SIG-M5 treated with dmso at 0.1 percent for 504 hours (cell line): ENCODE data around the gene LRTM2.
A peak's percentile ranks its signal among the peaks of the same experiment; 100 is the strongest.

Experiments
- DNase-seq: peaks from one replicate; lab custom pipeline; 2025; ENCODE audit not compliant: unreplicated experiment; lab: John Stamatoyannopoulos, UW

Gene LRTM2

DNA sequence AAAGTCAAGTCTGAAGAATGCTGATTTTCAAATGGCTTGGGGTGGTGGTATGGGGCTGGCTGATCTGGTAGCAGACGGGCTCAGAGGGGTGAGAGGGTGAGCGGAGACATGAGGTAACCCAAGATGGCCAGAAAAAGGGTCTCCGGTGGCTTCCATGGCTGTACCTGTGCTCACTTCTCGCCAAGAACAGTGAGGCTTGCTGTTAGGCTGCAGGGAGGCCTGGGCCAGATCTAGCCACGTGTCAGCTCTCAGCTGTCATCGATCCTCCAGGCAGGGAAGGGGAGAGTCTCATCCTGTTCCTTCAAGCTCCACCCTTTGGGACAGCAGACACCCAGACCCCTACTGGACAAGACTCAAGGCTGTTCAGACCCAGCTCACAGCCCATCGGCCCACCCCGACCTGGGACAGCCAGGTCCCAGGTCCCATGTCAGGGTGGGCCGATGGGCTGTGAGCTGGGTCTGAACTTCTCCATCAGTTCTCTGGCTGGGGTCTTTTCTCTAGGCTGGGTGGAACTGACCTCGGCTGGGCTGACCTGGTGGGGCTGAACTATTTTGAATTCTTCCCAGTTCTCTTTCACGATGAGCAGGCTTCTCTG, 9.0 kb downstream of the LRTM2 start:
- DNase-seq: no peak

DNA sequence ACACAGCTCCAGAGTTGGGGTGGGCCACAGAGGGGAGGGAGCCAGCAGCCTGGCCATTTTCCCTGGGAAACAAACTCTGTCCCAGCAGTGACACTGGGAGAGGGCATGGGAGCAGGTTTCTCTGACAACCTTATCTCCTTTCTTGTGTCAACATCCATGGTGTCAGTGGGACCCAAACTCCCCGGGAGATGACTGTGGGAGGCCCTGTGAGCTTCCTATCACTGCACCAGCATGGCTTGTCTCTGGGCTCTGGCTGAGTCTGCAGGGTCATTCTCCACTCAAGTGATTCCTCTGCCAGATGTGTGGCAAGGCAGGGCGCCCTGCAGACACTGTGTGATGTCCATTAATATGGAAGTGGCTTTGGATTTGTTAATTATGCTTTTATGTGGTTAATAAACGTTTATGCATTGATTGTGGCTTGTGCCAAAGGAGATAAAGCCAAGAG, 10.1 kb downstream of the LRTM2 start:
- no peak for DNase-seq

DNA sequence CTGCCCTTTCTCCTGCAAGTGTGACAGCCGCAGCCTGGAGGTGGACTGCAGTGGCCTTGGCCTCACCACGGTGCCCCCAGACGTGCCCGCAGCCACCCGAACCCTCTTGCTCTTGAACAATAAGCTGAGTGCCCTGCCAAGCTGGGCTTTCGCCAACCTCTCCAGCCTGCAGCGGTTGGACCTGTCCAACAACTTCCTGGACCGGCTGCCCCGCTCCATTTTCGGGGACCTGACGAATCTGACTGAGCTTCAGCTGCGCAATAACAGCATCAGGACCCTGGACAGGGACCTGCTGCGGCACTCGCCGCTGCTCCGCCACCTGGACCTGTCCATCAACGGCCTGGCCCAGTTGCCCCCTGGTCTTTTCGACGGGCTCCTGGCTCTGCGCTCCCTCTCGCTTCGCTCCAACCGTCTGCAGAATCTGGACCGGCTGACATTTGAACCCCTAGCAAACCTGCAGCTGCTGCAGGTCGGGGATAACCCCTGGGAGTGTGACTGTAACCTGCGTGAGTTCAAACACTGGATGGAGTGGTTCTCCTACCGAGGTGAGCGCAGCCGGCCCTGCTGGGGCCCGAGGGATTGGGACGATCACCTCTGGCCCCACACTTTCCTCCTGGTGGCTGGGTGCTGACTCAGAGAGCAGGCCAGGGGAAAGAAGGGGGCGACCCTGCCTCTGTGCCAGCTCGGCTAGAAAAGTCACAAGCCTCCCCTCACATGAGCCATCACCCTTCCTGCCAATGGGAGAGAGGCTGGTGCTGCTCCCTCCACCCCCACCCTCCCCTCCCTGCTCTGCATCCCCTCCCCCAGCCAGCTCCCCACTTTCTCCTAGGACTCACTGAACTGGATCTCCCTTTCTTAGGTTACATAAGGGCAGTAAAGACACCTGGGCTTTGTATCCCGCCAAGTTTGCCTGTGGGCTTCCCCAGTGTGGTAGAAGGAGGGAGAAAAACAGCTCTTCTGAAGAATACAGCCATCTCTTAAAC, 10.9 kb downstream of the LRTM2 start:
- peak; percentile 15 for DNase-seq

DNA sequence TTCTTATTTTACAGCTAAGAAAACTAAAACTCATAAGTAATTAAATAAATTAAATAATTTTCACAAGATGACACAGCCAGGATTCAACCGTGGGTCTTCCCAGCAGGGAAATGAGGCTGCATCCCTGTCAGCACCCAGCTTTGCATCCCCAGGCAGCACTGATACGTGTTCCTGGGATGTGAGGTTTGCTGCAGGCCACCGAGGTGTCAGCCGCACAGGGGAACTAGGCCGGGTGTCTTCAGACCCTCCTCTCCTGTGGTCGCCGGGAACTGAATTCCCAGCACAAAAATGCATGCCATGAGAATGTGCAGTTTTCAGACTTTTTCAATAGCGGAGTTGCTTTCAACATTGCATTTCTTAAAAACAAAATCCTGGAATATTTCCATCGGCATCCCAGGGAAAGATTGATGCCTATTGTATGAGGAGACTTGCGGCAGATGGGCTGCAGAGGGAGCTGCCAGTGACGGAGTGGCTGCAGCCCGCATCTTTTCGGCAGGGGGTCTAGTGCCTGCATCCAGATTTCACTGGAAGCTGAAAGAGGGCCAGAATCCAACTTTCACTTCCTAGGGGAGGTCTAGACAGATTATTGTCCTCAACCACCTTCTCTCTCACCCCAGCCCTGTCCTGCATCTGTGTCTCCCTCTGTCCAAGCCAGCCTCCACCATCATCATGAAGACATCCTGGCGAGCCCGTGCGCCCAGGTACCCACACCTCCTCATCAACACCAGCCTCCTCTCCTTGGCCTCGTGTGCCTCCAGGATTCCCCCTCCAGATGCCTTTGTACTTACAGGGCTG, 12.6 kb downstream of the LRTM2 start:
- DNase-seq: no peak

DNA sequence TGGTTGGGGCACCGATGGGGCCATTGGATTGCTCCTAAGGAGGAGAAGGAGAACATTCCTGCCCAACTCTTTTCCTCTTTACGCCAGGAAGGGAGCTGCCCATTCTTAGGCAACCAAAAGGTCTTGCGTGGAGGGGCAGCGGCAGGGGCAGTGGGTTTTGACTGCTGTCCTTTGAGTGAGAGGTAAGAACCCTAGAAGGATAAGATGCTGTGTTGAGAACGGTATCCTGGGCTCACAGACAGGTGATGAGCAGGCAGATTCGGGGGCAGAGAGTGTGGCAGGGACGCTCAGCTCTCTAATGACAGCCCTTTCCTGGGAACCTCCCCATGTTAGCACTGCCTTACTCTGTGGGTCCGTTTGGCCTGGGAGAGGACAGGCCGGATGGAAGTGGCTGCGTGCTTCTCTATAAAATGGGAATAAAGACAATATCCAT, 13.2 kb downstream of the LRTM2 start:
- no peak for DNase-seq

DNA sequence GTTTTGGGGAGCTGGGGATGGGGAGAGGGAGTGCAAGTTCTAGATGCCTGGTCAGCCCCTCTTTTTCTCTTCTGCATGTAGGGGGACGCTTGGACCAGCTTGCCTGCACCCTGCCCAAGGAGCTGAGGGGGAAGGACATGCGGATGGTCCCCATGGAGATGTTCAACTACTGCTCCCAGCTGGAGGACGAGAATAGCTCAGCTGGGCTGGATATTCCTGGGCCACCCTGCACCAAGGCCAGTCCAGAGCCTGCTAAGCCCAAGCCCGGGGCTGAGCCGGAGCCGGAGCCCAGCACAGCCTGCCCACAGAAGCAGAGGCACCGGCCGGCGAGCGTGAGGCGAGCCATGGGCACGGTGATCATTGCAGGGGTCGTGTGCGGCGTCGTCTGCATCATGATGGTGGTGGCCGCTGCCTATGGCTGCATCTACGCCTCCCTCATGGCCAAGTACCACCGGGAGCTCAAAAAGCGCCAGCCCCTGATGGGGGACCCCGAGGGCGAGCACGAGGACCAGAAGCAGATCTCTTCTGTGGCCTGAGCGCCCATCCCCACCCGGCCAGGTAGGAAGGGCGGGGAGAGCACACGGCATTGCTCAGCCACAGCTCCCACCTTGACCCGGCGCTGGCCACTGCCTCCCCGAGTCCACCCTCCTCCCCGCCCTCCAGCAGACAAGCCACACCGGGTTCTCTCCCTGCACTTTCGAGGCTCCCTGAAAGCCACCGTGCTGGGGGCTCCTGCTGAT, 14.0 kb downstream of the LRTM2 start:
- DNase-seq: no peak

DNA sequence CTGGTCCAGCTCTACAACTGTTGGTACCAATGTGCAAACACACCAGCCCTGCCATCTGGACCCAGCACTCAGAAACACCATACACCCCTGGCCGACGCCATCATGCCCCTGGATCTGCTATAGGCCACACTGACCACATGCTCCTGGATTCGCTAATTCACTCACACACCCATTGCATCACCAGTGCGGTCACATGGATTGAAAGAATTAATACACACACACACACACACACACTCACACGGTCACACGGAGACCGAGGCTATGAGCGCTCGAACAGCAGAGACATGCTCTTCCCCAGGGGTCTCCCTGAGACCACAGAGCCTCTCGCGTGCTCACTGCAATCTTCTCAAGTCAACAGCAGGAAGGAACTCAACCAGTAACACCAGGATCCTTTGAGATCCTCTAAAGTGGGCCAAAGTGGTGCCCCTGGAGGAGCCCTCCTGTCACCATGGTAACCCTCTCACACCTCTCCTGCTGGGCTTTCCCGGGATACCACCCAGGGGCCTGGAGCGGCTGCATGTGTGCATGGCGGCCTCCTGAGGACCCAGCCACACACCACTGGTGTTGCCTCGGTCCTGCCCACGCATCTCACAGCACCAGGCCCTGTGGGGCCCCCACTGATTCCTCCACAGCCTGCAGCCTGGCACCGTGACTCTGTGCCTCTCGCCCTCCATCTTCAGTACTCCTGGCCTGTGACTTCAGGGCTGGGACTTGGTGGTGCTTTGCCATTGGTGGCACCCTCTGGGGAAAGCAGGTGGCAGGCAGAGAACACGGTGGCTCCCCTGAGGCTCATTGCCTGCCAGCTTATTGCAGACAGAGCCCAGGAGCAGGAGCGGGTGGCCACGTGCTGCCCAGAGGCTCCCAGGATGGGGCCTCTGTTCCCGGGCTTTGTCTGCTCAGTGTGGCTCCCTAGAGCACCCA, 15.1 kb downstream of the LRTM2 start:
- no peak for DNase-seq

DNA sequence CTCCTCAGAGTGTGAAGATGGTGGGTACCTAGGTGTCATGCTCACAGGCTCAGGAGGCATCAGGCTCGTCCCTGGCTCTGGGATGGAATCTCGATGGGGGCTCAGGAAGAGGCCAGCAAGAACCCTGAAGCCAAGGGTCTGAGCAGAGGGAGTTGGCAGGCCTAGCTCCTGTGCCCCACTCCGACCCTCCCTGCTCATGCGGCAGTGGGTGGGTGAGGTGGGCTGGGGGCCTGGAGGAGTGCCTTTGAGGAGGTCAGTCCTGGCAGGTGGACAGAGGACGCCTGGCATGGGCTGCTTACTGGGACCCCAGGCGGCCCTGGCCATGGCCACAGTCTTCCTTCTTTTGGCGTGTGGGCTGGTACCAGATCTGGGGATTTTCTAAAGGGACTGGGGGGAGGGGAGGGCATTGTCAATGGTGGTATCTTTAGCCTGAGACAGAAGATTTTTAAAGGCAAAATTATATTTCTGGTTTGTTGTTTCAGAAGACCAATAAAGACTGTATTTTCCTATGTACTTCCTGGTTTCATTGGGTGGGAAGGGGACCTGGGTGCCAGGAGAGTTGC, 16.0 kb downstream of the LRTM2 start:
- DNase-seq: no peak

DNA sequence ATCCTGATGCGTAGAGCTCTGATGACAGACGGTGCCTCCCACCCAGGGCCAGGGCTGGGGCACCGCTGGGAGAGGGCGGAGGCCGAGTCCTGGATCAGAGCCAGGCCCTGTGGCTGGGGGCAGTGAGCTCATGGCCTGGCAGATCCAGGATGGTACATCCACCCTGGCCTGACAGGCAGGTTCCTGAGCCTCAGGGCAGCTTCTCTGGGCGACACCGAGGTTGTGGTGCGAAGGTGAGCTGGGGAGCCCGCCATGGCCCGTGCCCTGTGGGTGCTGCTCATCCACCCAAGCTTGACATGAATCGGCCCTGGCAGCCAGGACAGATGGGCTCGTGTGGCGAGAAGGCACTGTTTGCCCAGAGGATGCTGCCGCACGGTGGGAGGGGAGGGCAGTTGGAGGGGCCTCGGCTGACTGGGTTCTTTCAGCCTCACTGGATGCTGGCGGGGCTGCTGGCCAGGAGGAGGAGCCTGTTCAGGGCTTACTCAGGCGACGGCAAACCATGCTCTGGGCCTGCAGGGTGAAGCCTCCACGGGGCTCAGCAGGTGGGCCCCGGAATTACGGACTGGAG, 16.6 kb downstream of the LRTM2 start:
- peak; percentile 20 for DNase-seq

DNA sequence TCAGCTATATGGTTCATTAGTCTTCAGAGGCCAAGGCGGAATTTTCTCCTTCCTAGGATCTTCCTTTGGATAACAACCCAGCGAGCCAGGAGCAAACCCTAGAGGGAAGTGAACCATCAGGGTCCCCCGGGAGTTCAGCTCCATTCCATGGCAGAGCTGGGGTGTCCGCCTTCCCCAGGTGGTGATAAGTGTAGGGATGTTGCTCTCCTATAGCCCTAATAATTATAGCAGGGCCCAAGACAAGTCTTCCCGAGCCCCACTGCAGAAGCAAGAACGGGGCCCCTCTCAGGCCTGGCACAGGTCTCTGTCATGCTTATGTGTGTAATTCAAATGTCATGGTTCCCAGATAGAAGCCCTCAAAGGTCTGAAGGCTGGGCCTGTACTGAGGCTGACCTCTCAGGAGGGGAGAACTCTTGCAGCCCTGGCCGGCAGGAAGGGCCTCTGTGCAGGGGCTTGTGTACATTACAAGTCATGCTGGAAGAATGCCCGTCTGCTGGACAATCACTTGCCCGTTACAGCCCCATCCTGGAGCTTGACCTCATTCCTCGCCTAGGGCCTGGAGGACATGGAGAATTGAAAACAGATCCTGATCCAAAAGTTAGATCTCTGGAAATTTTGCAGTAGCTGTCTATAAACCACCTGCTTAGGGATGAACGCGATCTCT, 17.3 kb downstream of the LRTM2 start:
- no peak for DNase-seq

DNA sequence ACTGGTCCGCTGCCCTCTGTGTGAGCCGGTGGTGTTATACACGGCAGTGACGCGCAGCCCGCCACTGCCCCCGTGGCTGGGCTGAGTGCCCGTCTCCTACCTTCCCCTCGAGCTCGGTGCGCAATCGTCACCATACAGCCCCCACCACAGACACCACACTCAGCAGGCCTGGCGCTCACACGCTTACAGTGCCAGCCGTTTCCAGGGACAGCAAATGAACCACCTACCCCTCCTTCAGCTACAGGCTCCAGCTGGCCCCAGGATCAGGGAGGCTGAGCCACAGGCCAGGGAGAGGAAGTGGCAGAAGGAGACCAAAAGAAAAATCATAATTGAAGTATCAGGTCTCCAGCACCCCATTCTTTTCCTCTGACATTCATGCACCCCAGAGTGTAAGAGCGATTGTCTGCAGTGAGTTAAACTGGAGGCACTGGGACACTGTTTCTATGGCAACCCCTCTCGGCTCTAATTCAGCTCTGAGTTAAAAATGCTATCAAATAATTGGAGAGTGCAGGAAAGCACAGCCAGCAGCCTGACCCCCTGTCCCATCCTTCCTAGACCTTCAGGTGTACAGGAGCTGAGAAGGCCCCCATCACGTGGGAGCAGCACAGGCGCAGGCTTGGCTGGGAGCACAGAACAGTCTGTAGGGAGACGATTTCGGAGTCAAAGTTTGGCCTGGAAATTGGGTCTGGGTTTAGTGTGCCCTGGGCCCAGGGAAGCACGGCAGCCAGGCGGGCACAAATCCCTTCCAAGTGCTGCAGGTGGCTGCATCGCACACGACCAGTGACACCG, 18.0 kb downstream of the LRTM2 start:
- no peak for DNase-seq

DNA sequence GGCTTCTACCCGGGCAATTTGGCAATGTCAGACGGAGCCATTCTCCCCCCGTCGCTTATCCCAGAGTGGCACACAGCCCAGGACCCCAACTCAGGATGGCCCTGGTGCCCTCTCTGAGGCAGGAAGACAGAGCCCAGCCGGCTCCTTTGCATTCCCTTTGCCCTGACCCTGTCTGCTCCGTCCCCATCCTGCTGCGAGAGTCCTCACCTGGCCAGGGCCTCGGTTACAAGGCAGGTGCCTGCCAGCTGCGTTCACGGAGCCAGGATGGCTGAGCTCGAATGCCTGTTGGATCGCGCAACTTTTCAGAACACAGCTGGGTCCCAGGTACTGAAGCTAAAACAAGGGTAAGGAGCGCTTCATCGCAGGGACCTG, 18.6 kb downstream of the LRTM2 start:
- no peak for DNase-seq

DNA sequence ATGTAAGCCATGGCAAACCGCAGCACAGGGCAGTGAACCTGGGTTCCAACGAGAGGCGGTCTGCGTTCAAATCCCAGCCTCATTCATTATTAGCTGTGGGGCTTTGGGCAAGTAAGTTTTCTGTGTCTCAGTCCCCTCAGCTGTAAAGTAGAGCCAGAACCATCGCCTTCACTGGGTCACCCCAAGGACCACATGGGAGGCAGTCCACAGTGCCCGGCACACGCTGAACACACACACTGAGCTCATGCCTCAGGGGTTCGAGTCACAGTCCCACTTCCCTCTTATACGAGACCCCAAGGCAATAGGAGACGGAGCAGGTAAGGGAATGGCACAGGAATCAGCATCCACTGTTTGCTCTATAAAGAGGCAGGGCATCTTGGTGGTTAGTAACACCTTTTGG, 19.1 kb downstream of the LRTM2 start:
- no peak for DNase-seq

DNA sequence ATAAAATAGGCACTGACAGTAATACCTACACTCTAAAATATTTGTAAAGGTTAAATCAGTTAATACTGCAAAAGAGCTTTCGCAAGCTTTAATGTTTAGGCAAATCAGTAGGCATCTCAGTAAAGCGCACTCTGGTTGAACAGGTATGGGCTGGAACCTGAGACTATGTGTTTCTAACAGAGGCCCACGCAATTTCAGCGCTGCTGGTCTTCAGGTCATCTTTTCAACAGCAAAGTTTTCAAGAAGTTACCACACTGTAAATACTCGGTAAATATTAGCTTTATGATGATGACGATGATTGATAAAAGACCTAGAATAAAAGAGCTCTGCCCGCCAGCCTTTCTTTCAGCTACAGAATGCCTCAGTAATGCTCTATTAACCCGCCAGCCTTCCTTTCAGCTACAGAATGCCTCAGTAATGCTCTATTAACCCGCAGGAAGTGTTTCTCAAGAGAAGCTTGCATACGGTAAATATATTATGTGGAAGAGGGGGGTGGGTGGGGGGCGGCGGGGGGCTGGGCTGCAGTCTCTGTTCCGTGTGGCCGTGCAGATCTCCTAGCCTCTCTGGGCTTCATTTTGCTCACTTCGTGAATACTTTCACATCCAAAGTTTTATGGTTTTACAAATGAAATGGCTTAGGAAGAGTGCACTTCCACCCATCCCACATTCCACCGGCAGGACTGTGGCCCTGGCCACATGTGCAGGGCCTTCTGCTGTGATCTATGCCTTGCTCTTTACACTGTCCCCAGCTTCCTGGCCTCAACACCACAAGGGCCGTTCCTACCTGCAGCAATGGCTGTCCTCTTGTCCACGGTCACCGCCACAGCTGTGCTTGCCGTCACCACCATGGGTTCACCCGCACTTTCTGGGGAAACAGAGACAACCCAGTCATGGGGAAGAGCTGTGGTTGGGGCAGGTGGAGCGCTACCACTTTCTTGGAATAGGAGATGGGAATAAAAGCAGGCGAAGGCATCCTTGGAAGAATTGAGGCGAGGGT, 19.9 kb downstream of the LRTM2 start:
- DNase-seq: peak; percentile 56

DNA sequence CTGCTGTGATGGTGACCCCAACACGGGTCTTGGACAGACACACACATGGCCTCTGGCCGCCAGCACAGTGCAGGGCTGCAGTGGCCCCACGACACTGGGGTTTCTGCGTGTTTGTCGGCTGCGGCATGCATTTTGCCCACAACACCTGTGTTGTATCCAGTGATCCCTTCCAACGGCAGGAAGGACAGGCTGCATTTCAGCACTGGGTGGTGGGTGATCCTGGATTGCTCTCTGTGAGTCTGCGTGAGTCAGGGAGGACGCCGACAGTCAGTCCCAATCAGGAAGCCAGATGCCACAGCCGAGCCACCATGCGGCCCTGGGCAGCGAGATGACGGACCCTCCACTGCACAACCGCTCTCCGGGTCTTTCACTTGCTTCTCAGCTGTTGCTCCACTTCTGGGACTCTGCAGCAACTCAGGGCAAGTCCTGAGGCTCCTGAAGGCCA, 20.6 kb downstream of the LRTM2 start:
- DNase-seq: no peak

DNA sequence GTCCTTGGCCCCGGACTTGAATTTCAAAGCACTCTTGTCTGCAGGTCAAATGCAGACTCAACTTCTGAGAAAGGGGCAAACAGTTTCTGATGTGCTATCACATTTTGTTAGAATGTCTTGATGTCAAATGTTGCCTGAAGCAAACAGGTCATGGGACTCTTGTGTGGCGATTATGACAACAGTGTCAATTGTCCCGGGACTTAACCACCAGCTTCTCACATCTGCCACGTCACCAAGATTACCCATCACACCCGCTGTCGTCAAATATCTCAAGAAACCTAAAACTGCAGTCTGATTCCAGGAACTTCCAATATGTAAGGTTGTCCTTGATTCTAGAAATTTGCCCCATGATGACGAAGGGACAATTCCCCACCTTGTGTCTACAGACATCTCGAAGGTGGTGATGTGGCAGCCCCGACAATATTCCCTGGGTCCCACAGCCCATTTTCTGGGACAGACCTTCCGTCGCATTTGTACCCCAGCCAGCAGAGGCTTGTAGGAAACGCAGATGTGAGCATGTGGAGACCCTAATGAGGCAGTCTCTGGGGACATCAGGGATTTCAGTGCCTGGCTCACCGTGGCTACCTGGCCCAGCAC, 21.3 kb downstream of the LRTM2 start:
- no peak for DNase-seq
